Endodermal cell (in vitro differentiated cells): Measurements from ENCODE around the gene SPTLC1. TPM values are rescaled to one million over a fixed set of nuclear protein-coding genes. Genes with fewer than 3 reads are reported as not detected.

Experiments
- DNase-seq: peaks from one replicate; pipeline ENCODE4 v3.0.0-alpha.2; 2017
- H3K27ac ChIP-seq: 2 replicates; pipeline ENCODE4 v1.5.1; 2013; ENCODE audit warnings: mild to moderate bottlenecking, low read depth, low read length, moderate library complexity
- H3K27me3 ChIP-seq: 2 replicates; pipeline ENCODE4 v1.6.1; 2013; ENCODE audit warnings: mild to moderate bottlenecking, low read length, moderate library complexity; ENCODE audit not compliant: insufficient read depth, control insufficient read depth, poor library complexity, severe bottlenecking
- H3K36me3 ChIP-seq: 2 replicates; pipeline ENCODE4 v1.7.0; 2013; ENCODE audit warnings: mild to moderate bottlenecking, low read length, moderate library complexity; ENCODE audit not compliant: control insufficient read depth, insufficient read depth
- H3K4me1 ChIP-seq: one replicate; pipeline ENCODE4 v1.7.0; 2013; ENCODE audit warnings: low read length; ENCODE audit not compliant: control insufficient read depth, insufficient read depth
- H3K4me3 ChIP-seq: 2 replicates; pipeline ENCODE4 v1.5.1; 2013; ENCODE audit warnings: mild to moderate bottlenecking, low read length, moderate library complexity
- H3K9ac ChIP-seq: 2 replicates; pipeline ENCODE4 v1.6.1; 2013; ENCODE audit warnings: mild to moderate bottlenecking, low read length, moderate library complexity; ENCODE audit not compliant: poor library complexity, severe bottlenecking; ENCODE audit errors: extremely low read depth
- H3K9me3 ChIP-seq: 2 replicates; pipeline ENCODE4 v1.6.1; 2013; ENCODE audit warnings: mild to moderate bottlenecking, low read length, moderate library complexity; ENCODE audit not compliant: control insufficient read depth
- H3K27ac Mint-ChIP-seq: 2 replicates; pipeline ENCODE4 v1.8.0; 2020; ENCODE audit warnings: mixed read lengths
- H3K27me3 Mint-ChIP-seq: 2 replicates; pipeline ENCODE4 v1.8.0; 2021; ENCODE audit warnings: mild to moderate bottlenecking, mixed read lengths; ENCODE audit not compliant: insufficient read depth
- H3K36me3 Mint-ChIP-seq: 2 replicates; pipeline ENCODE4 v1.8.0; 2020; ENCODE audit warnings: low read depth, mixed read lengths
- H3K4me1 Mint-ChIP-seq: 2 replicates; pipeline ENCODE4 v1.8.0; 2020; ENCODE audit warnings: mixed read lengths
- H3K4me3 Mint-ChIP-seq: 2 replicates; pipeline ENCODE4 v1.8.0; 2020; ENCODE audit warnings: mild to moderate bottlenecking, moderate library complexity, mixed read lengths
- H3K9me3 Mint-ChIP-seq: 2 replicates; pipeline ENCODE4 v1.8.0; 2020; ENCODE audit warnings: mild to moderate bottlenecking, mixed read lengths
- CTCF ChIP-seq: fragments of 200-600 bp; sonication (generic); conservative IDR thresholded peaks from 2 replicates; pipeline ENCODE4 v1.5.0; 2021; ENCODE audit warnings: antibody characterized with exemption, mild to moderate bottlenecking
- WGBS, 2 experiments: methylation state at CpG; one replicate each; pipeline versions ENCODE4 v1.1.5 to v1.1.7; 2013; ENCODE audit warnings: missing lambda C conversion rate in 2 of 2, mixed read lengths in 1 of 2; ENCODE audit not compliant: insufficient coverage in 1 of 2, insufficient read length in 1 of 2; 5-methylcytosine and 5-hydroxymethylcytosine counted together
- total RNA-seq, 2 donors: library from RNA; stranded (reverse); fragmentation: NEBNext Ultra II Directional in 1 of 2; extraction: Animal tissue kit (Norgen Biotek cat#: 25700) in 1 of 2; gene quantifications; 2 replicates in 1 of 2; 3 replicates in 1 of 2; pipeline ENCODE4 v1.2.1, GENCODE V29; 2021

The SPTLC1 gene
- total RNA-seq, 2 donors from 2014 or later = 68.3 to 75.6 TPM

- 93% methylated on average over 1 of the region's 1 CpG; no CpG with 5 or more reads in 1 of the 2 experiments for WGBS, 2 experiments
- no peak for TF ChIP-seq CTCF
- peaks cover 3% of the 10 kb centered on the region for H3K4me1 Mint-ChIP-seq
- Histone ChIP-seq H3K4me3 (no peak overlapping the region), H3K27ac (no peak overlapping the region), H3K9ac (no peak overlapping the region), H3K27me3 (peaks cover 8% of the 10 kb centered on the region), H3K9me3 (no peaks in the 10 kb centered on the region), H3K4me1 (no peaks in the 10 kb centered on the region), H3K36me3 (no peaks in the 10 kb centered on the region)
- H3K27me3 Mint-ChIP-seq = peaks cover 8% of the 10 kb centered on the region
- no peak overlapping the region for H3K27ac Mint-ChIP-seq
- DNase-seq = no peak
- H3K36me3 Mint-ChIP-seq = no peaks in the 10 kb centered on the region
- no peaks in the 10 kb centered on the region for H3K9me3 Mint-ChIP-seq
- no peak overlapping the region for H3K4me3 Mint-ChIP-seq
These were observed 6.1 kb upstream of the SPTLC1 start for GRCh38 chr9:92121265-92121664.

DNA sequence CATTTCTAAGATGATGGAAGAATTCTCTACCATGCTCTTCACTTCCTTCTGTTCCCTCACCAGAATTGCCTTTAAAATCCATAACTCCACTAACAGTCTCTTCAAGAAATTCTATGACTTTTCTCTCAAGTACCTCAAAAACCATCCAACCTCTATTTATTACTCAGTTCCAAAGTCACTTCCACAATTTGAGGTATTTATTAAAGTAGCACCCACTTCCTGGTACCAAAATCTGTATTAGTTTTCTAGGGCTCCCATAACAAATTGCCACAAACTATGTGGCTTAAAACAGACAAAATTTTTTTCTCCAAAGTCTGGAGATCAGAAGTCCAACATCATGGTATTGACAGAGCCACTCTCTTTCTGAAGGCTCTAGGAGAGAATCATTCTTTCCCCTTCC, 4.9 kb upstream of the SPTLC1 start:
- peaks cover 6% of the 10 kb centered on the region for H3K27me3 Mint-ChIP-seq
- Histone ChIP-seq H3K4me1 (no peaks in the 10 kb centered on the region), H3K27ac (no peak overlapping the region), H3K36me3 (no peaks in the 10 kb centered on the region), H3K27me3 (peaks cover 8% of the 10 kb centered on the region), H3K9me3 (no peaks in the 10 kb centered on the region), H3K4me3 (no peak overlapping the region), H3K9ac (no peak overlapping the region)
- no peak overlapping the region for H3K4me3 Mint-ChIP-seq
- H3K27ac Mint-ChIP-seq = no peak overlapping the region
- peaks cover 3% of the 10 kb centered on the region for H3K4me1 Mint-ChIP-seq
- H3K36me3 Mint-ChIP-seq = no peaks in the 10 kb centered on the region
- no peak for TF ChIP-seq CTCF
- no peaks in the 10 kb centered on the region for H3K9me3 Mint-ChIP-seq
- DNase-seq = no peak

- Histone ChIP-seq H3K9me3 (no peaks in the 10 kb centered on the region), H3K9ac (no peak overlapping the region), H3K27me3 (peaks cover 8% of the 10 kb centered on the region), H3K4me1 (no peaks in the 10 kb centered on the region), H3K4me3 (no peak overlapping the region), H3K27ac (no peak overlapping the region), H3K36me3 (no peaks in the 10 kb centered on the region)
- no peak for TF ChIP-seq CTCF
- Mint-ChIP-seq H3K27me3 (peaks cover 6% of the 10 kb centered on the region), H3K36me3 (no peaks in the 10 kb centered on the region), H3K27ac (no peak overlapping the region), H3K4me3 (no peak overlapping the region), H3K4me1 (peaks cover 3% of the 10 kb centered on the region), H3K9me3 (no peaks in the 10 kb centered on the region)
- no peak for DNase-seq
- 69 to 76% methylated on average over 4 of the region's 4 CpGs for WGBS, 2 experiments
These were observed 4.4 kb upstream of the SPTLC1 start for GRCh38 chr9:92119586-92119985.
